Loucy (cell line): ENCODE measurements around the gene AHRR.
A peak's percentile ranks its signal among the peaks of the same experiment; 100 is the strongest.

Experiments used
- H2AFZ ChIP-seq: fragments of 200-600 bp; sonication (generic); 2 replicates; pipeline ENCODE4 v1.6.0; 2016; ENCODE audit warnings: antibody characterized with exemption, mild to moderate bottlenecking, low read length, moderate library complexity
- H3F3A ChIP-seq: fragments of 200-600 bp; 2 replicates; pipeline ENCODE4 v1.6.0; 2016; ENCODE audit warnings: antibody characterized with exemption, low read depth, mild to moderate bottlenecking
- H3K27me3 ChIP-seq: fragments of 200-600 bp; sonication (generic); 2 replicates; pipeline ENCODE4 v1.6.1; 2014; ENCODE audit warnings: low read length, mild to moderate bottlenecking; ENCODE audit not compliant: insufficient read depth, poor library complexity, severe bottlenecking
- H3K36me3 ChIP-seq: fragments of 200-600 bp; sonication (generic); 2 replicates; pipeline ENCODE4 v1.6.1; 2016; ENCODE audit warnings: low read length; ENCODE audit not compliant: insufficient read depth
- H3K4me1 ChIP-seq: fragments of 200-600 bp; sonication (generic); 2 replicates; pipeline ENCODE4 v1.5.1; 2014; ENCODE audit warnings: low read length, mild to moderate bottlenecking; ENCODE audit not compliant: insufficient read depth, poor library complexity, severe bottlenecking
- H3K4me2 ChIP-seq: fragments of 200-600 bp; sonication (generic); 2 replicates; pipeline ENCODE4 v1.6.0; 2014; ENCODE audit warnings: antibody characterized with exemption, low read length, low read depth, mild to moderate bottlenecking; ENCODE audit not compliant: poor library complexity, severe bottlenecking
- H3K4me3 ChIP-seq: fragments of 200-600 bp; sonication (generic); 2 replicates; pipeline ENCODE4 v1.5.1; 2014; ENCODE audit warnings: low read length, mild to moderate bottlenecking, mixed read lengths; ENCODE audit not compliant: poor library complexity, severe bottlenecking
- H3K79me2 ChIP-seq: fragments of 200-600 bp; sonication (generic); 2 replicates; pipeline ENCODE4 v1.6.1; 2014; ENCODE audit warnings: low read length; ENCODE audit not compliant: insufficient read depth
- H3K9ac ChIP-seq: fragments of 200-600 bp; sonication (generic); 2 replicates; pipeline ENCODE4 v1.6.0; 2014; ENCODE audit warnings: mild to moderate bottlenecking, low read depth, low read length, moderate library complexity; ENCODE audit not compliant: poor library complexity, severe bottlenecking
- H3K9me2 ChIP-seq: fragments of 200-600 bp; sonication (generic); replicated peaks from 2 replicates; pipeline ENCODE4 v1.6.1; 2016; ENCODE audit warnings: low read depth, low read length, mixed read lengths
- H3K9me3 ChIP-seq: fragments of 200-600 bp; sonication (generic); 2 replicates; pipeline ENCODE4 v1.6.1; 2014; ENCODE audit warnings: mild to moderate bottlenecking, antibody characterized with exemption, low read length, low read depth; ENCODE audit not compliant: insufficient read depth
- H4K20me1 ChIP-seq: fragments of 200-600 bp; sonication (generic); 2 replicates; pipeline ENCODE4 v1.6.0; 2014; ENCODE audit warnings: antibody characterized with exemption, low read length, mild to moderate bottlenecking; ENCODE audit not compliant: insufficient read depth, poor library complexity, severe bottlenecking
- EZH2phosphoT487 ChIP-seq: fragments of 200-600 bp; IDR thresholded peaks from 2 replicates; pipeline ENCODE4 v1.6.1; 2018; ENCODE audit warnings: antibody characterized with exemption, mild to moderate bottlenecking, moderate library complexity, borderline replicate concordance
- TF ChIP-seq, protein P1 (sequence below): fragments of 200-600 bp; sonication (generic); conservative IDR thresholded peaks from 2 replicates; pipeline ENCODE4 v1.5.1; 2014; ENCODE audit warnings: mild to moderate bottlenecking, antibody characterized with exemption, low read length

Gene AHRR

DNA sequence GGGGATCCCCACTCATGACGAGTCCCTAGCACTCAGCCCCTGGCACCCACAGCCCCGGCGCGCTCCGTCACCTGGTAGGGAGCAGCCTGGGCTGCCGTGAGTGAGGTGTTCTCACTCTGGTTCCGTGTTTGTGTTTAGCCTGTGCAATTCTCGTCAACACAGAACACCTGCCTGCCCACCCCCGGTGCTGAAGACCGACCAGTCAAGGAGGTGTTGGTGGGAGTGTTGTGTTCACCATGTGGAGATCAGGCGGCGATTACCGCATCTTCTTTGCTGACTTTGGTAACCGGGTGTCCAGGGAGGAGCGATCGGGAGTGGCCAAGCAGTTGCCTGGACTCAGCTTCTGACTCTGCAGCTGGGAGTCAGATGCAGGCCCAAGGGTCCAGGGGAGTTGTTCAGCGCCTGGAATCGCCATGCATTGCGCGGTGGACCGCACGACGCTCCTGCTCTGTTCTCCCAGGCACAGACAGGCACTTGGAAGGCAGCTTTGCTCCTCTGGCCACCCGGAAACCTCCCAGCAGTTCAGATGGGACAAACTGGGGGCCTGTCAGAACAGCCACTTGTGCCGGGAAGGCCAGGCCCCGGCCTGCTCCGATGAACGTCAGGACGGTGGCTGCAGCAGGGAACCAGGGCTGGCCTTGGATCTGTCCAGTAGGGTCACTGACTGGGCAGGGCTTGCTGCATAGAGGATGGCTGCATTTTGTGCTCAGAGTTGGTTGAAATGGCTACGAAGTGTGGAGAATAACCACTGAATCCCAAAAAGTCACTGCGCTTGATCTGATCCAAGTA lies 149.6 kb downstream of the AHRR start:
- no peaks in the 10 kb centered on the region for H3K9me2 ChIP-seq
- H4K20me1 ChIP-seq = peaks cover 13% of the 10 kb centered on the region
- H3K4me3 ChIP-seq = peak overlapping the region; percentile 90
- H3K4me2 ChIP-seq = peak overlapping the region; percentile 96
- no peak overlapping the region for H2AFZ ChIP-seq
- H3K27me3 ChIP-seq = peaks cover 6% of the 10 kb centered on the region
- H3K4me1 ChIP-seq = peaks cover 20% of the 10 kb centered on the region
- peaks cover 33% of the 10 kb centered on the region for H3K79me2 ChIP-seq
- H3K36me3 ChIP-seq = peaks cover 9% of the 10 kb centered on the region; the same call in 1 of the 2 replicates
- no peak for TF ChIP-seq EZH2phosphoT487
- TF ChIP-seq, protein P1, sequence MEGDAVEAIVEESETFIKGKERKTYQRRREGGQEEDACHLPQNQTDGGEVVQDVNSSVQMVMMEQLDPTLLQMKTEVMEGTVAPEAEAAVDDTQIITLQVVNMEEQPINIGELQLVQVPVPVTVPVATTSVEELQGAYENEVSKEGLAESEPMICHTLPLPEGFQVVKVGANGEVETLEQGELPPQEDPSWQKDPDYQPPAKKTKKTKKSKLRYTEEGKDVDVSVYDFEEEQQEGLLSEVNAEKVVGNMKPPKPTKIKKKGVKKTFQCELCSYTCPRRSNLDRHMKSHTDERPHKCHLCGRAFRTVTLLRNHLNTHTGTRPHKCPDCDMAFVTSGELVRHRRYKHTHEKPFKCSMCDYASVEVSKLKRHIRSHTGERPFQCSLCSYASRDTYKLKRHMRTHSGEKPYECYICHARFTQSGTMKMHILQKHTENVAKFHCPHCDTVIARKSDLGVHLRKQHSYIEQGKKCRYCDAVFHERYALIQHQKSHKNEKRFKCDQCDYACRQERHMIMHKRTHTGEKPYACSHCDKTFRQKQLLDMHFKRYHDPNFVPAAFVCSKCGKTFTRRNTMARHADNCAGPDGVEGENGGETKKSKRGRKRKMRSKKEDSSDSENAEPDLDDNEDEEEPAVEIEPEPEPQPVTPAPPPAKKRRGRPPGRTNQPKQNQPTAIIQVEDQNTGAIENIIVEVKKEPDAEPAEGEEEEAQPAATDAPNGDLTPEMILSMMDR = no peak
- no peaks in the 10 kb centered on the region for H3K9me3 ChIP-seq
- H3K9ac ChIP-seq = peak overlapping the region; percentile 98
- no peaks in the 10 kb centered on the region for H3F3A ChIP-seq

DNA sequence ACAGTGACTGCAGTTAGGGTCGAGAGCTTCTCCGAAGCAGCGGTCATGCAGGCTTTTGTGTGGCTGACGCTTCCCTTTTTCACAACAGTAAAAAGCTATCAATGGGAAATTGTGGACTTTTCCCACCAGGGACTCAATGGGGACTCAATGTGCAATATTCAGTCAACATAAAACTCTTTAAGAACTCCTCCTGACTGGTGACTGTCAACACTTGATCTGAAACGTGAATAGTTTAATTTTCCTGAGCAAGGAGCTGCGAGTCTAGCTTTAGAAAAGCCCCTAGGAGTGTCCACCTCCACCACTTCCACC lies 150.2 kb downstream of the AHRR start:
- no peaks in the 10 kb centered on the region for H3F3A ChIP-seq
- H3K9ac ChIP-seq = peak overlapping the region; percentile 98
- H4K20me1 ChIP-seq = peaks cover 13% of the 10 kb centered on the region
- no peak overlapping the region for H2AFZ ChIP-seq
- H3K27me3 ChIP-seq = peaks cover 6% of the 10 kb centered on the region
- H3K4me2 ChIP-seq = peak overlapping the region; percentile 96
- peaks cover 4% of the 10 kb centered on the region; the same call in 1 of the 2 replicates for H3K36me3 ChIP-seq
- TF ChIP-seq, protein P1 = no peak
- TF ChIP-seq EZH2phosphoT487 = no peak
- H3K9me2 ChIP-seq = no peaks in the 10 kb centered on the region
- no peaks in the 10 kb centered on the region for H3K9me3 ChIP-seq
- H3K4me1 ChIP-seq = peaks cover 20% of the 10 kb centered on the region
- H3K79me2 ChIP-seq = peaks cover 33% of the 10 kb centered on the region
- H3K4me3 ChIP-seq = peak overlapping the region; percentile 90

DNA sequence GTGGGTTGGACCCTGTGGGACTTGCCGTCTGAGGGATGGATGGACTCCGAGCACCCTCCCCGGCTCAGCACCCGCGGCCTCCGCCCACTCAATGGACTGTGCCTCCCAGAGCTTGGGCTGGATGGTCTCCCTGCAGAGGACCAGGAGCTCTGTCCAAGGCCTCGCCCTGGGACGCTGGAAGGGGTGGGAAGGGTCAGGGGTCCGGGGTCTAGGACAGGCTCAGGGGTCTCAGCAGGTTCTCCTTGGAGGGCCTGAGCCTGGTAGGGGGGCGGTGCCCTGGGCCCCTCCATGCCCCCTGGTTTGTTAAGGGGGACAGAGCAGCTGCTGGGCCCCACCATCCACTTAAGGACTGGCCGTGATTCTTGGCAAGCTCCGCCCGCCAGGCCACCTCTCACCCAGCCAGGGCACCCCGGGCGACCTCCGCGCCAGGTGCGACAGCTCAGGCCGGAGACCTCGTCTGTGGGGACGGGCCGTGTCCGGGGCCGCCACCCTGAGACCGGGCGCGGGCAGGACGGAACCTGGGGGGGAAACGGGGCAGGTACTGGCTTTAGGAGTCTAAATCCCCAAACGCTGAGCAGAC lies 150.7 kb downstream of the AHRR start:
- Histone ChIP-seq H3F3A (no peaks in the 10 kb centered on the region), H3K4me1 (peaks cover 20% of the 10 kb centered on the region), H3K36me3 (no peaks in the 10 kb centered on the region), H2AFZ (peak overlapping the region; percentile 76), H3K9ac (peak overlapping the region; percentile 98), H3K9me3 (no peaks in the 10 kb centered on the region), H3K9me2 (no peaks in the 10 kb centered on the region), H3K27me3 (peaks cover 6% of the 10 kb centered on the region), H4K20me1 (peaks cover 13% of the 10 kb centered on the region), H3K4me2 (peak overlapping the region; percentile 96), H3K79me2 (peaks cover 33% of the 10 kb centered on the region), H3K4me3 (peak overlapping the region; percentile 90)
- TF ChIP-seq, protein P1 = no peak
- no peak for TF ChIP-seq EZH2phosphoT487
